ENCODE measurements around the gene PEX14. TPM values are rescaled to one million over a fixed set of nuclear protein-coding genes. Genes with fewer than 3 reads are reported as not detected.

Gene PEX14
- total RNA-seq, 1 donor from 2014 or later, result 35.4 TPM

DNA sequence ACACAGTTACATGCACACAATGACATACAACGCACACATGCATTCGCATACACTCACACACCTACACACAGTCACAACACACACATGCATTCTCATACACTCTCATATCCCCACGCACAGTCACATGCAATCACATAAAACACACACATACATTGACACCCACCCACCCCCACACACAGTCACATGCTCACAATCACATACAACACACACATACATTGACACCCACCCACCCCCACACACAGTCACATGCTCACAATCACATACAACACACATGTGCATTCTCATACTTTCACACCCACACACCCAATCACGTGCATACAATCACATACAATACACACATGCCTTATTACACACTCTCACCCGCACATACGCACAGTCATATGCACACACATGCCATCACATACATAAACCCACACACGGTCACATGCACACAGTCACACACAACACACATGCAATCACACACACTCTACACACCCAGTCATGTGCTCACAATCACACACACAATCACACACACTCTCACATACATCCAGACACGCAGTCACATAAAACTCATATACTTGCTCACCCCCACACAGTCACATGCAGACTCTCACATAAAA is 187.4 kb downstream of the PEX14 start:
- no peak for DNase-seq (ENCODE audit: low spot score)

DNA sequence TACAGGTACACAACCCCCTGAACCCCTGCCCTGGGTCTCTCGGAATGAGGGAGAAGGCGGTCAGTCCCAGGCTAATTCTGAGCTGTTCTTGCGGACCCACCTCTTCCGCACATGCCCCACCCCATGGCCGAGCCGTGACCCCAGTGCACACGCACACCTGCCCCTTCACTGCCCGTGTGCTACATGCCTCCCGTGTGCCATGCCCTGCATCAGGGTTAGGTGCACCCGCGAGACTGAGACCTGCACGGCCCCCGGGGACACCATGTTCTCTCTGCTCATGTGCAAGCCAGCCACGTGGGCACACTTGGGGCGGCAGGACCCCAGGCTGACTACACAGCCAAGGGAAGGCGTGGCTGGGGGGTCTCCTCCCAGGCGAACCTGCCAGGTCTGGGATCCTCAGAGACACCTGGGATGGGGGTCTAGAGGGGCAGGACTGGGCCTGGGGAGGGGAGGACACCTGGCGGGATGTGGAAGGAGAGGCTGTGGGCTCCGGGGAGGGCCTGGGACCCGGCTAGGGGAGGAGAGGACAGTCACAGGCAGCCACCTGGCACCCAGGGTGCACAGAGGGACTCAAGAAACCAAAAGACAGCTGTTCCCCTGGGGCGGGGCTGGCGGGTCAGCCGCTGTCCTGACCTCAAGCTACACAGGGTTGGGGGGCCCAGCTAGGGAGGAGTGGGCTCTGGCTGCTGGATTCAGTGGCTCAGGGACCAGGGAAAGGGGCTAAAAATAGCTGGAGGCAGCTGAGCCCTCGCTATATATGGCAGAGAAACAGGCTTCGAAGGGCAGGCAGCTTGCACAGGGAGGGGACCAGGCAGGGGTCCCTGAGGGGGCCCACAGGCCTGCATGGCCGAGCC is 188.3 kb downstream of the PEX14 start:
- DNase-seq (ENCODE audit: low spot score), result no peak

DNA sequence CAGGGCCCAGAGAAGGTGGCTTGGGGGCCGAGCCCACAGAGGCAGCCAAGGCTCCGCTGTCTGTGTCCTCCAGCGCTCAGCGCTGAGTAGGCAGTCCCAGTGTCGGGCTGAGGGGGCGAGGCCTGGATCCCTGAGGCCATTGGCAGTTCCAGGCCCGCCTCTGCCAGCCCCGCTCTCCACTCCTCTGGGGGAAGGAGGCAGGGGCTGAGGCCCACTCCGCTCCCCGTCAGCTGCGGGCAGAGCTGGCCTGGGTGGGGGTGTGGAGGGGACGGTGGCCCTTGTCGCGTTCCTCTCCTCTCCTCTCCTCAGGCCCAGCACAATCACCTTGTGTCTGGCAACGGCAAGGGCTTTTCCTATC is 188.9 kb downstream of the PEX14 start:
- DNase-seq (ENCODE audit: low spot score), result no peak

DNA sequence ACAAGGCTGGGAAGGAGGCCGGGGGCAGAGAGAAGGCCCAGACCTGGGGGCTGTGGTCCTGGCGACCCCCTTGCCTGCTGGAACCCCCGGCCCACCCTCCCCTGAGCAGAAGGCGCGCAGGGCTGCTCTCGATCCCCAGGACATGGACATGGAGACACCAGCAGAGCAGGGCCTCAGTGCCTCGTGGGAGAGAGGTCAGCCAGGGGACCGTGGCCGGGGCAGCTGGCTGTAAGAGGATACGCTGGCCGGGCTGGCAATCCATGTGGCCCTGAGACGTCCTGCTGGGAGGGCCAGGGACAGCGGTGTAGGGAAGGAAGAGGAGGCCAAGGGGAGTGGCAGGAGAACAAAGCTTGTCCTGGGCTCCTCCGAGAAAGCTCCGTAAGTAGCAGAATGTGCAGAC is 189.5 kb downstream of the PEX14 start:
- no peak for DNase-seq (ENCODE audit: low spot score)

DNA sequence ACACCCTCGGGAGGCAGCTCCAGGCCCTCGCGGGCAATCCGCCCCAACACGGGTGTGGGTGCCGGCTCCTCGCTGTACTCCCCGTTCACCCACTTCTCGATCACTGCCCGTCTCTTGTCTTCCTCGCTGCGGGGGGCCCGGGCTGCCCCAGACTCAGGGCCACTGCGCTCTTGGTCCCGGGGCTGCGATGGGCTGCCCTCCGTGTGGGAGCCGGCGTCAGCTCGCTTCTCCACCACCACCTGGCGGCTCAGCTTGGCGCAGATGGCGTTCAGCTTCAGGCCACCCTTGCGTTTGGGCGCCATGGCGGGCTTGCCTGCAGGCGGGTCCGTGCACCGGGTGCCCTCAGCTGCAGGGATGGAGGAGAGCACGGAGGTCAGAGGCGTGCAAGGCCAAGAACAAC is 190.5 kb downstream of the PEX14 start:
- no peak for DNase-seq (ENCODE audit: low spot score)

DNA sequence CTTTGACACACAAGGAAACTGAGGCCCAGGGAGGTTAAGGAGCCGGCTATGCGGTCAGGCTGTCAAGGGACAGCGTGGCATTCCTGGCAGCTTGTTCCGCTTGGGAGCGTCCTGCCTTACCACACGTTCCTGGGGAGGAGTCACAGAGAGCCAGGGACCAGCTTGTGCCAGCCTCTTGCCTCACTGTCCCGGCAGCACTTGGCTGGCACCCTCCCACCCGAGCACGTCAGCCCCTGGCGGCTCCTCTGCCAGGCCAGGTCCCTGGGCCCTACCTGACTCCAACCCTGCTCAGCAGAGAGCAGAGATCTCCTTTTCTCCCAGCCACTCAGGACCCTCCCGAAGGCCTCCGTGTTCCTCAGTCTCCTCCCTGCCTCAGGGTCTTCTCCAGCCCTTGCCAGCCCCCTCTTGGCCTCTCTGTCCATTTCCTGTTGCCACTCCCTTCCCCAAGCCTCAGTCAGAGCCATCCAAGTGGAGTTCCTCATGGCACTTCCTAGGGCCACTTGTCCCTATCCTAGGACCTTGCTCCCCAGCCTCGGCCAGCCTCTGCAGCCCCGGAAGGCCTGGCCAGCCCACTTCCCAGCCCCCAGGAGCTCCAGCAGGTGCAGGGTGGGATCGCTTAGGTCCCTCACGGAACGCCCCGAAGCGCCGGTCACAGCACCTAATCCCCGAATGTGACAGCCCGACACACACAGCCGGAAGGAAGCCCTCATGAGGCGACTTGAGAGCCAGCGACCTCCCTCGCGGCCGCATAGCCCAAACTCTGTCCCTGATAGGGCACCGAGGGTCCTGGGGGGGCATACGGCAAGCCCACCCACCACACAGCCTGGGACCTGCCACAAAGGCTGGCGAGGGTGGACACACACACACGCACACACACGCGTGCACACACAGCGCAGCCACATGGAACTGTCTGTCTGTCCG is 191.4 kb downstream of the PEX14 start:
- DNase-seq (ENCODE audit: low spot score), result no peak

DNA sequence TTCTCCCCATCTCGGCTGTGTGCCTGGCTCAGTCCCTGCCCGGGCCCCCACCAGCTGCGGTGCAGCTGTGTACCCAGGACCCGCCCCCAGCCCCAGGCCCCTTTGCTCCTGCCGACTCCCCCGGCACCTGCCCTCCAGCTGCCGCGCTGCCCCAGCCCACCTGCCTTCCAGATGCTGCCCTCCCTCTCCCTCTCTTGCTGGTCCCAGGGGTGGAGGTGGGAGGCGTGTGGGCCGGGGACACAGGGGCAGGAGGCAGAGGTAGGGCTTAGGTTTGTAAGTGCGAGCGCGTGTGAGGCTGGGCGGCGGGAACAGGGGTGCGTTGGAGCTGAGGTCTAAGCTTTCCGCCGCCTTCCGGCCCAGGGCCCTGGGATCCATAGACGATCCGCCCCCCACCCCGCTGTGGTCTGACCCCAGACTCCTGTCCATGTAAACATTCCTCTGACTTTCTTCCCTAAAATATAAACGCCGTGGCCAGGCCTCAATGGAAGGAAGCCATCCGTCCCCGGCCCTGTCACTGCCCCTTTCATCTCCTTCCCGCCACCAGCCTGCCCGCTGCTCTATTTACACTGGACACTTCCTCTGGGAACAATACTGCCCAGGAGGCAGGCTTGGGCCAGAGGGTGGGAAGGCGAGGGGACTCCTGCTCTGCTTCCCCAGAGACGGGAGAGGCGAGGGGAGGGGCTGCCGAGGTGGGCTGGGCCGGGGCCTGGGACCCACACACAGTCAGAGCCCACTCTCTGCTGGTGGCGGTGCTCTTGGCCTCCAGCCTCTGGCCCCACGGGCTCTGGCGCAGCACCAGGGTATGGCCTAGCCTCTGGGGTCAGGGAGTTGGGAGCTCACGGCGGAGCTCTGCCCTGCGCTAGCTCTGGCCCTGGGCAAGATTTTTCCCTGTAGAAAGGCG is 193.4 kb downstream of the PEX14 start:
- no peak for DNase-seq (ENCODE audit: low spot score)

DNA sequence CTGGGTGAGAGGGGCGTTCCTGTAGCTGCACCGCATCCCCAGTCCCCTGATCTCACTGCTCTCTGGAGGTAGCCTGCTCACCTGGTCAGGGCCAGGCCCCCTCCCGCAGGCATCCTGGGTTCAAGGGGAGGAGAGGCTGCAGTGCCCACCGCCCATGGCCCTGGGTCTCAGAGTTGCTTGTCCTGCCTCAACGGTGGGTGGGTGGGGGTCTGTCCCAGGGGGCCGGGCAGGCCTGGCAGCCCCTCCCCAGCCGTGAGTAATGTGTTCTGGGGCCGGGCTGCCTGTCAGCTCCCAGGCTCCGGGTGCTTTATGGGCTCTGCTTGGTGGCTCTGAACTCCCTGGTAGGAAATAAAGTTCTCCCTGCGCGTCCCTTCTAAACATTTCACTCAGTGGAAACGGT is 194.8 kb downstream of the PEX14 start:
- no peak for DNase-seq (ENCODE audit: low spot score)

DNA sequence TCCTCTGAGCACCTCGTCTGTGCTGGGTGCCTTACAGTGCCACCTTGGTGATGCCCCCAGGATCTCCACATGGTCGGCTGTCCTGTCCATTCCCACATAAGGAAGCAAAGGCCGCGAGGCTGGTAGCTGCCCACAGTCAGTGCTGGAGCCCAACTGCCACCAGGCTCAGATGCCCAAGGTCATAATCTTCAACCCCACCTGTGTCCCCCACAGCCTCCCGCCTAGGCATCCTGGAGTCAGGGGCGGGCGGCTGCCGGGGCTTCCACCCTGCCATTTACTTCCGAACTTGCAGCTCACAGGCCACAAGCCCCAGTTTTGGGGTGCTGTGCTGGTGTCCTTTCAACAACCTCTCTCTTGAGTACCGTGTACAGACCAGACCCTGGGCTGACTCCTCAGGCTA is 195.4 kb downstream of the PEX14 start:
- DNase-seq (ENCODE audit: low spot score), result no peak

DNA sequence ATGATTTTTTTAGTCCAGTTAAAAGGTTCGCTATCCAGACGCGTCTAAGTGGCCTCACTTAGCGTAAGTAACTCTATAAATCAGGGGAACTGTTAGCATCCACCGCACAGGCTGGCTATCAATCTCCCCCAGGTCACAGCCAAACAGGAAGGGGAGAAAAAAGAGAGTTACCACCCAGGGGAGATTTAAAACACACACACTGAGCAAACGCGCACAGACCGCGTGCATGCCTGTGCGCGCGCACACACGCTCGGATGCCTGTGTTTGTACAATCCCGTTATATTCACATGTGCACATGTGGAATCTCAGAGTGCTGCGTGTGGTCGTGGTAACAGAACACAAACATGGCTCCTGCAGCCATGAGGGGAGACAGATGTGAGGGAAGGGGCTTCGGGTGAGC is 196.3 kb downstream of the PEX14 start:
- no peak for DNase-seq (ENCODE audit: low spot score)

DNA sequence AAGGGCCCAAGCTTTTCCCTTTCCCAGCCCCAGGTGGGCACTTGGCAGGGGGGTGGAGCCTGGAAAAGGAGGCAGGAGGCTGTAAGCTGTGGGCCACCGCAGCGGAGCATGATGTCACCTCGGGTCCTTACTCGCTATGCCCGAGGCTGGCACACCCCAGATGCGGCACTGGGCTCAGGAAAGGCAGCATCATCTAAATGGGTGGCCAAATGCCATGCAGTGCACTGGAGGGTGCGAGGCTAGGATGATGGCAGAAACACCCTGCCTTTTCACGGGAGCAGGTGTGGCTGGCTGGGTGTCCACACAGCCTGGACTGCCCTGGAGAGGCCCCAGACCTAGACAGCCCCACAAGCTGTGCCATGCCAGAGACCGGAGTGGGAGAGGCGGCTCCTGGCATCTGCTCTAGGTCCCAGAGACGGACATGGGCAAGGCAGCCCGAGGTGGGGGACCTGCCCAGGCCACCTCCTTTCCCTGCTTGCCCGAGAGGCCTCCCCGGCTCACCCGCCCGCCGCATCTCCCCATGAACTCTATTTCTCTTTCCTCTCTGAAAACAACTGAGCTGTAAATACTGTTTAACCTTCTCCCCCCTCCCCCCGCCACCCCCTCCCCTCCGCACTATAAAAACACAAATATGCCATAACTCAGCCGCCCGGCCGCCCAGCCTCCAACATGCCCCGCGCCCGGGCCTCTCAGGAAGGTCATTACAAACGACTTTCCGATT is 197.0 kb downstream of the PEX14 start:
- no peak for DNase-seq (ENCODE audit: low spot score)

DNA sequence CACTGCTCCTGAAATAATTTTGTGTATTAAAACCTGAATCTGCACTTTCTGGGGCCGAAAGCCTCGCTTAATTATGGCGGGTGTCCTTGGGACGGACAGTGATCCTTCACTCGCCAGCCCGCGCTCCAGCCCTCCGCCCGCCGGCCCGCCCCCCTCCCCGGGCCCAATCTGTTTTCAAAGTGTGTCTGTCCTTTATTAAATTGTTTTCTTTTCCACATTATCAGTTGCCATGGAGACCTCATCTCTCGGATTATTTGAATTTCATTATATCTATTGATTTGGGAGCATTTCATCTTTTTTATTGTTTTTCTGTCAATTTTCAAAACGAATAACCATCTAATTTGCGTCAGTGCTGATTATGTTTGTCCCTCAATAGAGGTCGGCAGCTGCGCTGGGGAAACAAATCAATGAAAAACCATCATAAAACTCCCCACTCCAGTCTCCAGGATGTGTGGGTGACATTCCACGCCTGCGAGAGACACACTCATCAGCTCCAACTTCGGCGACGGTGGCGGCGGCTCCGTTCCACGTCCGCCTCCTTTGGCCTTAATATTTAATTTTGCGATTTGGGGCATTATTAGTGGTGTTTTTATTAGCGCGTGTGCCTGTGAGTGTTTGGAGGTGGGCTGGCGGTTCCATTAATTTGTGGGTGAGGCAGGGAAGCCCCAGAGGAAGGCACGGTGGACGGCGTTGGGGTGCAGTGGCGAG is 197.7 kb downstream of the PEX14 start:
- no peak for DNase-seq (ENCODE audit: low spot score)

DNA sequence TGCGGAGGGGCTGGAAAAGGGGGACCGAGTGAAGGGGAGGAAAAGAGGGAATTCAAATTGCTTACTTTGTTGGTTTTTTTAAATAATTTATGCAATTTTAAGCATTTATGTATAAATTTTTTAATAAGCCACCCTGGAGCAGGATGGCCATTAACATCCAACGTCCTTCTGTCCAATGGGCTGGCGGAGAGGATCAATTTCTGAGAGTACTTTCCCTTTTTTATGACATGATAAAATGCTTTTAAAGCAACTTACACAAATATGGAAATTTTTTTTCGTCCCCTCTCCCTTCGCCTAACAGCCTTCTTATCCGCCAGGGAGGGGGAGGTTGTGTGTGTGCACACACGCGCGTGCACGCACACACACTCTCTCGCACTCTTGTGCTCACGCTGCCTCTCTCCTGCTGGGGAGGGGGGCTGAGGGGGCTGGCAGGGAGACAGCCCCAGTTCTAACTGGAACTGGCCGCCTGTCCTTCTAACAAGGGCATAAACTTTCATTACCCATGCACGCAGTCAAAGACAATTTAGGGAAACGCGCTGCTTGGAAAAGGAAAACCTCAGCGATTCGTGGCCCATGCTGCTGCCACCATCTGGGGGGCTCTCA is 198.5 kb downstream of the PEX14 start:
- DNase-seq (ENCODE audit: low spot score), result no peak

DNA sequence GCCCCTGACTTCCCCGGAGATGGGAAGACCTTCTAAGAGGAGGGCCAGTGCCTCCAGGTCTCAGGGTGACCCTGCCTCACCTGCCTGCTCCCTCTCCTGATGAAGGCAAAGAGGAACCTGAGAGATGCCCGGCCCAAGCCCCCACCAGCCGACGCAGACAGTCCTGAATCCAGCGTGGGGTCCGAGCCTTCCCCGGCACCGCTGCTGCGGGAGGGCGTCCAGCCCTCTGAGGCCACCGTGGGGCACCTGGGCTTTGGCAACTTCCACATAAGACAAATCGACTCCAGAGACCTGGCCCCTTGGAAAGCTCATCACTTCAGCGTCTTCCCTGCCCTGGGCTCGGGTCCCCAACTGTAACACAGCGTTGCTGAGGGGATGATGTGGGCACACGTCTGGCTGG is 199.5 kb downstream of the PEX14 start:
- no peak for DNase-seq (ENCODE audit: low spot score)

DNA sequence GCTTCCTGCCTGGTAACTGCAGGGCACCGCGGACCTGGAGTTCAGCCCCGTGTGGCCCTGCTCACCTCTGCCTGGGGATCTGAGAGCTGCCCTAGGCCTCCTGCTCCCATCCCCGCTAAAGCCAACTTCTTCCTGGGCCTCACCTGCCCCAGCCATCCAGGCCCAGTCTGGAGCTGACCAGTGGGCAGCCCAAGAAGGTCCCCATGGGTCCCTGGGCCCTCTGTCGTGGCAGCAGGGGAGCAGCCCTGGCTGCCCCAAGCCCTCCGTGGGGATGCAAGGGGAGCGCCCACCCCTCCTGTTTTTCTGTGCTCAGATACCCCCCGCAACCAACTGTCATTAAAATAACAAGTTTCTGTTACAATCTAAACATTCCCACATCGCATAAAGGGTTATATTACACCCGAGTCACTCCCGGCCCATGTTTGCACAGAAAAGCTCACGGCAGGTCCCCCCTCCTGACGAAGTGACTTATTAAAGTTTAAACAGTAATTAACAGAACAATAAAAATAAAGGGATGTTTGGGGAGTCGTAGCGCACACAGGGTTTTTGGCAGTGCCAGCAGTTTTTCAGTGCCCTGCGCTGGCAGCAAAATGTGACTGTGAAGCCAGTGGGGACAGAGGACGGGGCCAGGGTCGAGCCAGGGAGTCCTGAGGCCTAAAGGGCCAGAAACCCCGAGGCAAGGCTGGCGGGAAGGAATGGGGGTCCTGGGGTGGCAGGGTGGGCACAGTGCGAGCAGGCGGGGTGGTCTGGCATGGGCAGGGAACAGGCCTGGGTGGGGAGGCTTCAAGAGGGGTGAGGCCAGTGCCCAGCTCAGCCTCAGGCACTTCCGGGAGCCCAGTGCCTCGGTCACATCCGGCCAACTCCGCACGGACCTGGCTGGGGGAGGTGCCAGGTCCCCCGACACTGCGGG is 200.2 kb downstream of the PEX14 start:
- no peak for DNase-seq (ENCODE audit: low spot score)

DNA sequence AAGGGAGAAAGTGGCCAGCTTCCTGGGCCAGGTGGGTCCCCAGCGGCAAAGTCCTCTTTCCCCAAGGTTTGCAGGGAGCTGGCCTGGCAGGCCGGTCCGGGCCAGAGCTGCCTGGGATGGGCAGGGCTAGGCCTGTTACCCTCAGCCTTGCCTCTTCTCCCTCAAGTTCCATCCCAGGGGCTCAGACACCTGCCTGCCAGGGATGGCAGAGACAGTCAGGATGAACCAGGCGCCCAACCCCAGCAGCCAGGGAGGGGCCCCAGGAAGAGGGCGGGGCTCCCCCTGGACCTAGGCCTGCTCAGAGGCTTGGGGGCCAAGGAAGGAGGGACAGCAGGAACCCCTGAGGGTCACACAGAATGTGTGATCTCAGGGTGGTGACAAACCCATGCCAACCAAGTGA is 201.1 kb downstream of the PEX14 start:
- DNase-seq (ENCODE audit: low spot score), result no peak

DNA sequence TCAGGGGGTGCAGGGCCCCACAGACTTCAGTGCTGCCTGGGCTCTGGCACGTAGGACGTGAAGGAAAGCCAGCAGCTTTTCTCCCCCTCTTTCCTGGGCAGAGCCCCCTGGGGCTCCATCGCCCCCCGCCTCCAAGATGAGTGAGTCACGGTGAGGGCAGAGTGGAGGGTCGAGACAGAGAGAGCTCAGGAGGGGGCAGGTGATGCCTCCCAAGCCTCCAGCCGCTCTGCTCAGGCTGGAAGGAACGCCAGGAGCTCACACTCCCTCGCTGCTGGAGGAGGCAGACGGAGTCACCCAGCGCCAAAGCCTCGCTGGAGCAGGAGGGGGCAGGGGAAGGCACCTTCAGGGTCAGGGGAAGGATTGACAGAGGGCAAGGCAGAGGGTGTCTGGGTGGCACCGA is 202.2 kb downstream of the PEX14 start:
- DNase-seq (ENCODE audit: low spot score), result no peak

Data from mesenteric fat pad (tissue), 1 donor.